ENCODE measurements around the gene EGFL6.

DNA sequence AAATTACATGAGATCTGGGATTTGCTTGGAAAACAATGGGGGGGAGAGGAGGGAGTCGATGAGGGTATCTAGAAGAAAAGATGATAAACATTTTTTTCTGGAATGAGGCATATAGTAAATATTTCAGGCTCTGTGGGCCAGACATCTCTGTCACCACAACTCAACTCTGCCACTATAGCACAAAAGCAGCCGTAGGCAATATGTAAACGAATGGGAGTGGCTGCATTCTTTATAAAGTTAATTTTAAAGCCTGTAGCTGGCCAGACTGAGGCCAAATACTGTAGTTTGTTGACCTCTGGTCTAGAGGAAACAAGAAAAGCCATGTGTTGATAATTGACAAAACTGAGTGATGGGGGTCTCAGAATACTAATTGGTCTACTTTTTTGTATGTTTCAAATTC, 69.4 kb downstream of the EGFL6 start:
- TF ChIP-seq, protein P1, sequence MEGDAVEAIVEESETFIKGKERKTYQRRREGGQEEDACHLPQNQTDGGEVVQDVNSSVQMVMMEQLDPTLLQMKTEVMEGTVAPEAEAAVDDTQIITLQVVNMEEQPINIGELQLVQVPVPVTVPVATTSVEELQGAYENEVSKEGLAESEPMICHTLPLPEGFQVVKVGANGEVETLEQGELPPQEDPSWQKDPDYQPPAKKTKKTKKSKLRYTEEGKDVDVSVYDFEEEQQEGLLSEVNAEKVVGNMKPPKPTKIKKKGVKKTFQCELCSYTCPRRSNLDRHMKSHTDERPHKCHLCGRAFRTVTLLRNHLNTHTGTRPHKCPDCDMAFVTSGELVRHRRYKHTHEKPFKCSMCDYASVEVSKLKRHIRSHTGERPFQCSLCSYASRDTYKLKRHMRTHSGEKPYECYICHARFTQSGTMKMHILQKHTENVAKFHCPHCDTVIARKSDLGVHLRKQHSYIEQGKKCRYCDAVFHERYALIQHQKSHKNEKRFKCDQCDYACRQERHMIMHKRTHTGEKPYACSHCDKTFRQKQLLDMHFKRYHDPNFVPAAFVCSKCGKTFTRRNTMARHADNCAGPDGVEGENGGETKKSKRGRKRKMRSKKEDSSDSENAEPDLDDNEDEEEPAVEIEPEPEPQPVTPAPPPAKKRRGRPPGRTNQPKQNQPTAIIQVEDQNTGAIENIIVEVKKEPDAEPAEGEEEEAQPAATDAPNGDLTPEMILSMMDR (IDR thresholded peaks at IDR 0.05), result no peak
- TF ChIP-seq ZFX (IDR thresholded peaks at IDR 0.05; ENCODE audit: borderline replicate concordance), result no peak
